Urinary bladder (tissue), 4 donors: ENCODE data around the gene CTNNBL1. TPM values are rescaled to one million over a fixed set of nuclear protein-coding genes. Genes with fewer than 3 reads are reported as not detected.
"Not testable (repeated sequence)": the region's sequence is repeated elsewhere in the genome, so short reads cannot be mapped to it uniquely, and the experiment has no call there.

Source experiments
- DNase-seq: peaks from one replicate; pipeline ENCODE4 v3.0.0-alpha.2; 2015; ENCODE audit errors: extremely low spot score
- H3K27ac ChIP-seq: one replicate; pipeline ENCODE4 v1.5.1; 2013; ENCODE audit warnings: low read depth, mild to moderate bottlenecking, moderate library complexity
- H3K36me3 ChIP-seq: one replicate; pipeline ENCODE4 v1.6.1; 2013; ENCODE audit warnings: mild to moderate bottlenecking, moderate library complexity; ENCODE audit not compliant: insufficient read depth
- H3K4me1 ChIP-seq: one replicate; pipeline ENCODE4 v1.6.1; 2013; ENCODE audit warnings: mild to moderate bottlenecking, moderate library complexity; ENCODE audit not compliant: insufficient read depth
- H3K4me3 ChIP-seq: one replicate; pipeline ENCODE4 v1.5.1; 2013; ENCODE audit warnings: low read depth, low read length
- WGBS: extraction: QIAGEN DNeasy Blood & Tissue Kit; methylation state at CpG from one replicate; pipeline ENCODE4 v1.1.7; 2013; 5-methylcytosine and 5-hydroxymethylcytosine counted together
- polyA plus RNA-seq: library from polyadenylated mRNA; stranded (reverse); fragments of 200-250 nt; gene quantifications from one replicate; pipeline ENCODE4 v1.2.3, GENCODE V29; 2013
- total RNA-seq: library from RNA; depleted of rRNA; stranded (reverse); fragments of >200 nt; gene quantifications from one replicate; pipeline ENCODE4 v1.2.3, GENCODE V29; 2014
- donor health status: healthy with polysubstance abuse.
- donor health status: healthy.

CTNNBL1 gene
- total and polyA plus RNA-seq, 2 donors: 22.2 to 39.3 TPM

GRCh38 chr20:37849156-37849555 lies 155.3 kb downstream of the CTNNBL1 start:
- no peak overlapping the region for H3K27ac ChIP-seq
- no peak overlapping the region for H3K4me3 ChIP-seq
- H3K36me3 ChIP-seq: no peaks in the 10 kb centered on the region
- WGBS: 97% methylated on average over 9 of the region's 9 CpGs
- no peaks in the 10 kb centered on the region for H3K4me1 ChIP-seq
- DNase-seq: no peak

GRCh38 chr20:37849566-37849965 lies 155.7 kb downstream of the CTNNBL1 start:
- Histone ChIP-seq H3K36me3 (no peaks in the 10 kb centered on the region), H3K27ac (no peak overlapping the region), H3K4me1 (no peaks in the 10 kb centered on the region), H3K4me3 (no peak overlapping the region)
- WGBS: 83% methylated on average over 2 of the region's 2 CpGs
- no peak for DNase-seq

DNA sequence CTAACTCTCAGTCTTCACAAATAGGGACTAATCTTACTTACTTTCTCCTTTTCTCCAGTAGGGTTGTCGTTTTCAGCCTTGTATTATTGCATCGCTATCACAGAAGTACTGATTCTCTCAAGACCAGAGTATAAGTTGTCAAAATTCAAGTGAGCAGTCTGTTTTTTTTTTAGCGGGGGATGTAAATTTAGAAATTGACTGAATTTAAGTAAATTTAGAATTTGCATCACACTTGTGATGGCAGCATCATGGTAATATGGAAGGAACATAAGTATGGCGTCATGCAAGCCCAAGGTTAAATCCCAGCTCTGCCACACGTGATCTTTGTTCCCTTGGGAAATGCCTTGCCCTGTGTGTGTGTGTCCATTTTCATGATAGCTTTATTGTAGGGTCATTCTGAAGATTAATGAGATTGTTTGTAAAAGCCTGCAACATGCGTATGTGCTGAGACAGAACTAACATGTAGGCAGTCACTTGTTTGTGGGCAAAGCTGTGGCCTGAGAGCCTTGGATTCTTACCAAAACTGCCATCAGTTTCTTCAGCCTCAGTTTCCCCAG lies 156.3 kb downstream of the CTNNBL1 start:
- WGBS: 91% methylated on average over 6 of the region's 6 CpGs
- H3K4me1 ChIP-seq: no peaks in the 10 kb centered on the region
- no peak overlapping the region for H3K4me3 ChIP-seq
- no peak overlapping the region for H3K27ac ChIP-seq
- no peak for DNase-seq
- no peaks in the 10 kb centered on the region for H3K36me3 ChIP-seq

- WGBS: 75% methylated on average over 10 of the region's 10 CpGs
- DNase-seq: no peak
- Histone ChIP-seq H3K36me3 (no peaks in the 10 kb centered on the region), H3K4me1 (no peaks in the 10 kb centered on the region), H3K27ac (no peak overlapping the region), H3K4me3 (no peak overlapping the region)
These were observed 157.0 kb downstream of the CTNNBL1 start for GRCh38 chr20:37850724-37851355.

GRCh38 chr20:37852666-37853065 lies 158.8 kb downstream of the CTNNBL1 start:
- H3K4me3 ChIP-seq: no peak overlapping the region
- no peaks in the 10 kb centered on the region for H3K36me3 ChIP-seq
- no peak overlapping the region for H3K27ac ChIP-seq
- no peak for DNase-seq
- no peaks in the 10 kb centered on the region for H3K4me1 ChIP-seq
- WGBS: 92% methylated on average over 6 of the region's 6 CpGs

- no peak overlapping the region for H3K27ac ChIP-seq
- no peaks in the 10 kb centered on the region for H3K4me1 ChIP-seq
- H3K4me3 ChIP-seq: no peak overlapping the region
- 92% methylated on average over 2 of the region's 2 CpGs for WGBS
- DNase-seq: no peak
- H3K36me3 ChIP-seq: no peaks in the 10 kb centered on the region
These were observed 160.1 kb downstream of the CTNNBL1 start for GRCh38 chr20:37853823-37854375.

GRCh38 chr20:37856034-37856433 lies 162.2 kb downstream of the CTNNBL1 start:
- DNase-seq, H3K27ac ChIP-seq, H3K36me3 ChIP-seq, H3K4me1 ChIP-seq, H3K4me3 ChIP-seq: not testable (repeated sequence)
- WGBS: 98% methylated on average over 5 of the region's 5 CpGs

- H3K4me3 ChIP-seq: no peak overlapping the region
- no peaks in the 10 kb centered on the region for H3K4me1 ChIP-seq
- no peak for DNase-seq
- WGBS: 76% methylated on average over 10 of the region's 10 CpGs
- no peak overlapping the region for H3K27ac ChIP-seq
- no peaks in the 10 kb centered on the region for H3K36me3 ChIP-seq
These were observed 163.3 kb downstream of the CTNNBL1 start for GRCh38 chr20:37856932-37857660.

DNA sequence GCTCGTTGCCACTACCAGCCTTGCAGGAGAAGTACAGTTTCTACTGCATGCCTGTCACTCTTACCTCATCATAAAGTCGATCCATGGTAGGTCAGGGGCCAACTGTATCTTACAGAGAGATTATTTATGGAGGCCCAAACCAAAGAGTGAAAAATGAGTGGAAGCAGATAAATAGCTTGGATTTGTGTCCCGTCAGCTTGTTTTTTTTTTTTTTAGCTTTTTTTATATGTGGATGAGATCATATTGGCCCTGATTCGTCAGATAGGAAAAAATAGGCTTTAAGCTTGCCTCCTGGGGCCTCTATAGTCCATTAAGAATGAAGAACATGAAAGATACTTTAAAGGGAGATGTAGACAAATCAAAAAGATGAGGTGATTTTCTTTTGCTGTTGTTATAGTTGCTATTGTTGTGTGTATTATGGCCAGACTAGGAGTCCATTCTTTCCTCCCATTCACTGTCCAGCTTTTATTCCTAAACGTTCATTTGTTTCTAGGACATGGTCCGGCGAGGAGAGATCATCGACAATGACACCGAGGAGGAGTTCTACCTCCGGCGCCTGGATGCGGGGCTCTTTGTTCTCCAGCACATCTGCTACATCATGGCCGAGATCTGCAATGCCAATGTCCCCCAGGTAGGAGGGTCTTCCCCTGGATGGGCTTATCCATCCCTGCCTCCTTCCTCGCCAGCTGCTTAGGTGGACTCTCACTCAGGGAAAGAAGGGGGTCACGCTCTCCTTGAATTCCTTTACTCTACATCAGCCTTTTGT lies 165.8 kb downstream of the CTNNBL1 start:
- Histone ChIP-seq H3K27ac (no peak overlapping the region), H3K4me3 (no peak overlapping the region), H3K36me3 (no peaks in the 10 kb centered on the region), H3K4me1 (no peaks in the 10 kb centered on the region)
- no peak for DNase-seq
- 92% methylated on average over 15 of the region's 15 CpGs for WGBS

DNA sequence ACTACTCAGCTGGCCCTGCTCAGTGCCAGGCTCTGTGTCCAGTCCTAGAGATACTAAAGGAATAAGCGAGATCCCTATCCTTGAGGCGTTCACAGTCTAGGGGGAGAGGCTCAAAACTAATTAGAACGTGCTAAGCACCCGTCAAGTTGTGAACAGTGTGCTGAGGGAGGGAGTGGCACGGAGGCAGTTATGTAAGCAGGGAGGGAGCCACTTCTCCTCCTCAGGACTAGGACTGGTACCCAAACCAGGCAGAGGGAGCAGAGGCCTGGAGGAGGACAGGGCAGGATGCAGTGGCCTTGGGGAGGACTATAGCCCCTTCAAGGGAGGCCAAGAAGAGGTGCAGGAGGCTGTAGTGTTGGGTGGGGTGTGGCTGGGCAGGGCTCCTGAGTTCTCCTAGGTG lies 169.5 kb downstream of the CTNNBL1 start:
- DNase-seq: no peak
- 92% methylated on average over 5 of the region's 5 CpGs for WGBS

DNA sequence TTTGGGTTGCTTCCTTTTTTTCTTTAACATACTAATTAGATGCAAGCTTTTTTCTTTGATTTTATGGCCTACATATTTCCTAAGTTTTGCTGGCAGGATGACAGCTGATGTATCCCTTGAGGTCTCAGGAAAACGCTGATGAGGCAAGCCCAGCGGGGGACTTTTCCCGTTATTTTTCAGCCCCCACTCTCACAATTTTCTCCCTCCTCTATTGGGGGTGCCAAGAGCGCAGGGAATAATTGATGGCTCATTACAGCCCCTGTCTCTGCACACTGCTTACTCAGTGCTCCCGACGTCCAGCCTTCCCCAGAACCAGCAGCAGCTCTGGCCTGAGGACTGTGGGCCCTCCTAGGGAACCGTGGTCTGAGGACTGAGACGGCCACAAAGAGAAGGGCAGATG lies 170.5 kb downstream of the CTNNBL1 start:
- Histone ChIP-seq H3K4me1 (no peaks in the 10 kb centered on the region), H3K27ac (no peak overlapping the region), H3K36me3 (no peaks in the 10 kb centered on the region), H3K4me3 (no peak overlapping the region)
- no peak for DNase-seq
- 72% methylated on average over 8 of the region's 8 CpGs for WGBS

More for the DNA sequence above, 169.5 kb downstream of the CTNNBL1 start:
- no peak overlapping the region for H3K27ac ChIP-seq
- no peak overlapping the region for H3K4me3 ChIP-seq
- H3K36me3 ChIP-seq: no peaks in the 10 kb centered on the region
- no peaks in the 10 kb centered on the region for H3K4me1 ChIP-seq

GRCh38 chr20:37866051-37866450 lies 172.2 kb downstream of the CTNNBL1 start:
- Histone ChIP-seq H3K36me3 (no peaks in the 10 kb centered on the region), H3K27ac (no peak overlapping the region), H3K4me1 (no peaks in the 10 kb centered on the region), H3K4me3 (no peak overlapping the region)
- 98% methylated on average over 10 of the region's 10 CpGs for WGBS
- no peak for DNase-seq

- no peak overlapping the region for H3K27ac ChIP-seq
- 68% methylated on average over 15 of the region's 15 CpGs for WGBS
These were observed 173.7 kb downstream of the CTNNBL1 start for GRCh38 chr20:37867289-37868195.

More at GRCh38 chr20:37867289-37868195, 173.7 kb downstream of the CTNNBL1 start:
- DNase-seq: no peak
- H3K4me3 ChIP-seq: no peak overlapping the region
- H3K36me3 ChIP-seq: no peaks in the 10 kb centered on the region
- no peaks in the 10 kb centered on the region for H3K4me1 ChIP-seq
